ENCODE results near the gene HS6ST2. TPM values are rescaled to one million over a fixed set of nuclear protein-coding genes. Genes with fewer than 3 reads are reported as not detected.

The HS6ST2 gene
- total RNA-seq, 1 donor from 2014 or later = 0.92 TPM

GRCh38 chrX:132737743-132738142 is 220.7 kb downstream of the HS6ST2 start:
- Histone ChIP-seq H3K36me3 (no peaks in the 10 kb centered on the region), H3K27me3 (ENCODE audit: low read depth) (no peaks in the 10 kb centered on the region), H3K9me3 (no peaks in the 10 kb centered on the region), H3K4me1 (no peaks in the 10 kb centered on the region), H3K27ac (no peak overlapping the region), H3K4me3 (no peak overlapping the region)
- peak; percentile 41 to 59 for ATAC-seq
- peak; percentile 39 for DNase-seq
- intact Hi-C loops (cut with DNase I) = no loop called here
- TF ChIP-seq CTCF (IDR thresholded peaks at IDR 0.05) = no peak

GRCh38 chrX:132732236-132732635 is 226.2 kb downstream of the HS6ST2 start:
- no peaks in the 10 kb centered on the region for H3K4me1 ChIP-seq
- no peaks in the 10 kb centered on the region for H3K36me3 ChIP-seq
- no peaks in the 10 kb centered on the region for H3K9me3 ChIP-seq
- no peaks in the 10 kb centered on the region for H3K27me3 ChIP-seq (ENCODE audit: low read depth)
- no peak overlapping the region for H3K27ac ChIP-seq
- no peak for TF ChIP-seq CTCF (IDR thresholded peaks at IDR 0.05)
- intact Hi-C loops (cut with DNase I) = no loop called here
- DNase-seq (no peak), ATAC-seq (no peak)
- H3K4me3 ChIP-seq = no peak overlapping the region

GRCh38 chrX:132730726-132731125 is 227.7 kb downstream of the HS6ST2 start:
- TF ChIP-seq CTCF (IDR thresholded peaks at IDR 0.05) = no peak
- Histone ChIP-seq H3K27ac (no peak overlapping the region), H3K4me3 (no peak overlapping the region), H3K36me3 (no peaks in the 10 kb centered on the region), H3K27me3 (ENCODE audit: low read depth) (no peaks in the 10 kb centered on the region), H3K4me1 (no peaks in the 10 kb centered on the region), H3K9me3 (no peaks in the 10 kb centered on the region)
- DNase-seq = no peak
- no peak for ATAC-seq
- intact Hi-C loops (cut with DNase I) = no loop called here

GRCh38 chrX:132730266-132730665 is 228.2 kb downstream of the HS6ST2 start:
- Histone ChIP-seq H3K36me3 (no peaks in the 10 kb centered on the region), H3K27ac (no peak overlapping the region), H3K4me1 (no peaks in the 10 kb centered on the region), H3K27me3 (ENCODE audit: low read depth) (no peaks in the 10 kb centered on the region), H3K4me3 (no peak overlapping the region), H3K9me3 (no peaks in the 10 kb centered on the region)
- no peak for ATAC-seq
- intact Hi-C loops (cut with DNase I) = no loop called here
- no peak for TF ChIP-seq CTCF (IDR thresholded peaks at IDR 0.05)
- no peak for DNase-seq

- no peak overlapping the region for H3K4me3 ChIP-seq
- no peaks in the 10 kb centered on the region for H3K36me3 ChIP-seq
- ATAC-seq = no peak
- DNase-seq = no peak
- intact Hi-C loops (cut with DNase I) = no loop called here
- no peaks in the 10 kb centered on the region for H3K27me3 ChIP-seq (ENCODE audit: low read depth)
- H3K4me1 ChIP-seq = no peaks in the 10 kb centered on the region
- H3K27ac ChIP-seq = no peak overlapping the region
- H3K9me3 ChIP-seq = no peaks in the 10 kb centered on the region
- TF ChIP-seq CTCF (IDR thresholded peaks at IDR 0.05) = no peak
Observed at GRCh38 chrX:132728296-132728695, 230.1 kb downstream of the HS6ST2 start.

GRCh38 chrX:132718431-132718958 is 239.9 kb downstream of the HS6ST2 start:
- ATAC-seq = peak; percentile 70 to 91
- TF ChIP-seq CTCF (IDR thresholded peaks at IDR 0.05) = no peak

More at GRCh38 chrX:132718431-132718958, 239.9 kb downstream of the HS6ST2 start:
- Histone ChIP-seq H3K27ac (no peak overlapping the region), H3K9me3 (no peaks in the 10 kb centered on the region), H3K36me3 (no peaks in the 10 kb centered on the region), H3K4me1 (no peaks in the 10 kb centered on the region), H3K4me3 (no peak overlapping the region), H3K27me3 (ENCODE audit: low read depth) (no peaks in the 10 kb centered on the region)
- no peak for DNase-seq
- intact Hi-C loops (cut with DNase I) = no loop called here
